HL-60 (cell line): ENCODE measurements around the gene CYSRT1.

Experiments used
- GABPA ChIP-seq: IDR thresholded peaks from 2 replicates; pipeline ENCODE4 v1.6.1; 2012; ENCODE audit warnings: low read depth
- POLR2AphosphoS5 ChIP-seq: IDR thresholded peaks from 2 replicates; pipeline ENCODE4 v1.6.1; 2012; ENCODE audit warnings: low read depth
- TF ChIP-seq, protein P1 (sequence below): IDR thresholded peaks from one replicate; pipeline ENCODE4 v1.5.1; 2011; ENCODE audit warnings: low read length, control low read depth, inconsistent platforms; ENCODE audit not compliant: insufficient read depth
- TF ChIP-seq, protein P2 (sequence below): IDR thresholded peaks from 2 replicates; pipeline ENCODE4 v1.6.1; 2012; ENCODE audit warnings: low read depth; ENCODE audit not compliant: insufficient replicate concordance

DNA sequence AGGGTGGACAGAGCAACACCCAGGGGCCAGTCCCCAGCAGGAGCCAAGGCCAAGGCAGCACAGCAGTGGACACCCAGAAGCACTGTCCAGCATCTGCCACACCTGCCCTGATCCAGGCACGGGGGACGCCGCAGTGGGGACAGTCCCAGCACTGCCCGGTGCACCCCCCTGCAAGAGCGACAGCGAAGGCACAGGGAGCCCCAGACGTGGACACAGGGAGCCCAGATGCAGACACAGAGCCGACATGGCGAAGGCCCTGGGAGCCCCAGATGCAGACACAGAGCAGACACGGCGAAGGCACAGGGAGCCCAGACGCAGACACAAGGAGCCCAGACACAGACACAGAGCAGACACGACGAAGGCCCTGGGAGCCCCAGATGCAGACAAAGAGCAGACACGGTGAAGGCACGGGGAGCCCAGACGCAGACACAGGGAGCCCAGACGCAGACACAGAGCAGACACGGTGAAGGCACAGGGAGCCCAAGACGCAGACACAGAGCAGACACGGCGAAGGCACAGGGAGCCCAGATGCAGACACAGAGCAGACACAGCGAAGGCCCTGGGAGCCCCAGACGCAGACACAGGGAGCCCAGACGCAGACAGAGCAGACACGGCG, 40.9 kb upstream of the CYSRT1 start:
- TF ChIP-seq, protein P1, sequence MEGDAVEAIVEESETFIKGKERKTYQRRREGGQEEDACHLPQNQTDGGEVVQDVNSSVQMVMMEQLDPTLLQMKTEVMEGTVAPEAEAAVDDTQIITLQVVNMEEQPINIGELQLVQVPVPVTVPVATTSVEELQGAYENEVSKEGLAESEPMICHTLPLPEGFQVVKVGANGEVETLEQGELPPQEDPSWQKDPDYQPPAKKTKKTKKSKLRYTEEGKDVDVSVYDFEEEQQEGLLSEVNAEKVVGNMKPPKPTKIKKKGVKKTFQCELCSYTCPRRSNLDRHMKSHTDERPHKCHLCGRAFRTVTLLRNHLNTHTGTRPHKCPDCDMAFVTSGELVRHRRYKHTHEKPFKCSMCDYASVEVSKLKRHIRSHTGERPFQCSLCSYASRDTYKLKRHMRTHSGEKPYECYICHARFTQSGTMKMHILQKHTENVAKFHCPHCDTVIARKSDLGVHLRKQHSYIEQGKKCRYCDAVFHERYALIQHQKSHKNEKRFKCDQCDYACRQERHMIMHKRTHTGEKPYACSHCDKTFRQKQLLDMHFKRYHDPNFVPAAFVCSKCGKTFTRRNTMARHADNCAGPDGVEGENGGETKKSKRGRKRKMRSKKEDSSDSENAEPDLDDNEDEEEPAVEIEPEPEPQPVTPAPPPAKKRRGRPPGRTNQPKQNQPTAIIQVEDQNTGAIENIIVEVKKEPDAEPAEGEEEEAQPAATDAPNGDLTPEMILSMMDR: no peak
- TF ChIP-seq GABPA (no peak), POLR2AphosphoS5 (no peak)
- TF ChIP-seq, protein P2, sequence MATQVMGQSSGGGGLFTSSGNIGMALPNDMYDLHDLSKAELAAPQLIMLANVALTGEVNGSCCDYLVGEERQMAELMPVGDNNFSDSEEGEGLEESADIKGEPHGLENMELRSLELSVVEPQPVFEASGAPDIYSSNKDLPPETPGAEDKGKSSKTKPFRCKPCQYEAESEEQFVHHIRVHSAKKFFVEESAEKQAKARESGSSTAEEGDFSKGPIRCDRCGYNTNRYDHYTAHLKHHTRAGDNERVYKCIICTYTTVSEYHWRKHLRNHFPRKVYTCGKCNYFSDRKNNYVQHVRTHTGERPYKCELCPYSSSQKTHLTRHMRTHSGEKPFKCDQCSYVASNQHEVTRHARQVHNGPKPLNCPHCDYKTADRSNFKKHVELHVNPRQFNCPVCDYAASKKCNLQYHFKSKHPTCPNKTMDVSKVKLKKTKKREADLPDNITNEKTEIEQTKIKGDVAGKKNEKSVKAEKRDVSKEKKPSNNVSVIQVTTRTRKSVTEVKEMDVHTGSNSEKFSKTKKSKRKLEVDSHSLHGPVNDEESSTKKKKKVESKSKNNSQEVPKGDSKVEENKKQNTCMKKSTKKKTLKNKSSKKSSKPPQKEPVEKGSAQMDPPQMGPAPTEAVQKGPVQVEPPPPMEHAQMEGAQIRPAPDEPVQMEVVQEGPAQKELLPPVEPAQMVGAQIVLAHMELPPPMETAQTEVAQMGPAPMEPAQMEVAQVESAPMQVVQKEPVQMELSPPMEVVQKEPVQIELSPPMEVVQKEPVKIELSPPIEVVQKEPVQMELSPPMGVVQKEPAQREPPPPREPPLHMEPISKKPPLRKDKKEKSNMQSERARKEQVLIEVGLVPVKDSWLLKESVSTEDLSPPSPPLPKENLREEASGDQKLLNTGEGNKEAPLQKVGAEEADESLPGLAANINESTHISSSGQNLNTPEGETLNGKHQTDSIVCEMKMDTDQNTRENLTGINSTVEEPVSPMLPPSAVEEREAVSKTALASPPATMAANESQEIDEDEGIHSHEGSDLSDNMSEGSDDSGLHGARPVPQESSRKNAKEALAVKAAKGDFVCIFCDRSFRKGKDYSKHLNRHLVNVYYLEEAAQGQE: no peak
